NCI-H510A (cell line): ENCODE measurements around the gene NBEA.

ENCODE experiments used
- DNase-seq: peaks from one replicate; lab custom pipeline; 2025; lab: John Stamatoyannopoulos, UW

Gene NBEA

DNA sequence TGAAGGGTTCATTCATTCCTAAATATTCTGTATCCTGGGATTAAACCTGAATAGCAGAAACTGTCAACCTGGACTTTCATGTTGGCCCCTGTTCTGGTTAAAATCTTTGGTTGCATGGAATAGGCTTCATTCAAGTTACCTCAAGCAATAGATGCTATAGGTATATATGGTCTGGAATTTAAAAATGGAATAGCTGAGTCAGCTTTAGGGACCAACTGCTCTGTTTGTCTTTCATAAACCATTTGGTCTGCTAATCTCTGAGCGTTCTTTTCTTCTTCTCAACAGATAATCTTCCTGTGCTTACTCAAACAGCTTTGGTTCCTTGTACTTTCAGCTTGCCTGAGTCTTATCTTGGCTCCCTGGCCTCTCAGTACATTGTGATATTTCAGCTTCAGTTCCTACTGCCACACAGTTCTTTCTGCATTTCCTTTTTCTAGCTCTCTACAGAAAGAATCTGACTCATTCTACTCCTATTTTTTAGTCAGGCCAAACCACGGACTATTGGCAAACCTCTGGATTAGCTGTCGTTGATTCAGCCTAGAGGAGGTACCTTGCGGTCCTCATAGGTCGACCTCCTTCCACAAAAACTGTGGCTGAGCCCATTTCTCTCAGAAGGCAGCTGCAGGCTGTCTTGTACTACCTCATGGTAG, 570.3 kb downstream of the NBEA start:
- DNase-seq = no peak

DNA sequence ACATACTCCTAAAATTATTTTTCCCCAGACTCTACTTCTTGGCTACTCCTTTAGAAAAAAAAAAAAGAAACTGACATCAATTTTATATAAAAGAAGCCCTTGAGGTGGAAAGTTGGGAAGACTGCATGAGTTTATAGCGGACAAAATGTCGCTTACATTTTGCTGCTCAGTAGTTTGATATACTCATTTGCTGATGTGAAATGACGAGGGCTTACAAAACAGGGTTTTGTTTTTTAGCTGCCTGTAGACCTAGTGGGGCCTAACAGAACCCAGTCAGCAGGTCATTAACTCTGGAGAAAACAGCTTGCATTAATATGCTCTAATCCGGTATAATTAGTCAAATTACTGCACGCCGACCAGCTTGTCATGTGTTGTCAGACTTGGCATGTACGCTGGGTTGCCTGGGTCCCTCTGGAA, 572.0 kb downstream of the NBEA start:
- DNase-seq = no peak

DNA sequence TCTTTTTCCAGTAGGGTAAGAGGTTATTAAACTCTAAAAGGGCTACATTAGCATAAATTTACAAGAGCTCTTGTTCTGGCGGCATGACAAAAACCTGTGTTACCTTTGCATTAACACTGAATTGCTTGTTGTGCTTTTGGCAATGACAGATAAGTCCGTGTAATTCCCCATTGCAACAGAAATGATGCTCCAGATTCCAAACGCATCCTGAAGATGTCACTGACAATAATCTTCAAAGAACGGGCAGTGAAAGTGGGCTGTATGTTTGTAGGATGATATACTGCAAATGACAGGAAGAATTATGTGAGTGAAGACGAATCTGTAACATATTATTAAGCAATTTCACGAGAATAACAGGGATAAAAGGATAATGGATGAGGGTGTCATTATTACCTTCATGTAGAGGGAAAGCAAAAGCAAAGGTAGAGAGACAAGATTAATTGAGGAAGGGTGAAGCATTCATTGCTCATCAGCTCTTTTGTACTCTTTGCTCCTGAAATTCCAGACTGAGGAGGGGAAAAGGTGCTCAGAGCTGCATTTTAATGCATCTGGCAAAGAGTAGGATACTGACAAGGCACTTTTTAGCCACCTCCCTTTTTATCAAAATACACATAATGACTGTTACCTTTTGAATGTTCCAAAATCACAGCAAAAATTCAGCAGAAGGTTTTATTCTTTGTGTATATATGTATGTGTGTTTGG, 572.9 kb downstream of the NBEA start:
- DNase-seq = no peak

DNA sequence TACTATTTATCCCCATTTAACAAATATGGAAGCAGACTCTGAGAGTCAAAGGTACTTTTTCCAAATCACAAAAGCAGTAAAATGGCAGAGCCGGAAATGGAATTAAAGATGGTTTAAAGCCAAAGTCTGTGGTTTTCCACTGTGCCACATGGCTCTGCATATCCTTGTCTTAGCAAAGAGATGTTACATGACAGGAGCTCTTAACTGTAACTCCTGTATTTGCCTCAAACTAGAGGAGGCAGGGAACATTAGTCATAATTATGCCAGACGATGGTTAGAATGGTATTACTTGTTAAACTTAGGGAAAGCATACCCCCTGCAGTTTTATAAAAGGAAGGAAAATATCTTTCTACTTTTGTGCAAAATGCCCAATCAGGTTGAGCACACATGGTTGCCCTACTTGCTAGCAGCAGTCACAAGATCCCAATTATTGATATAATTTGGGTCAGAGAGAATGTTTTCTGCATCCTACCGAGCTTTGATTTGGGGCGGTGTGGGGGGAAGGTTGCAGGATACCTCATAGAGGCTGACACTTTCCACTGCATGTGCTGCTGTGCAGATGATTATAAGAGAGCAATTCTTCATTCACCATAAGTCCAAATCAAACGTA, 576.4 kb downstream of the NBEA start:
- DNase-seq = no peak

DNA sequence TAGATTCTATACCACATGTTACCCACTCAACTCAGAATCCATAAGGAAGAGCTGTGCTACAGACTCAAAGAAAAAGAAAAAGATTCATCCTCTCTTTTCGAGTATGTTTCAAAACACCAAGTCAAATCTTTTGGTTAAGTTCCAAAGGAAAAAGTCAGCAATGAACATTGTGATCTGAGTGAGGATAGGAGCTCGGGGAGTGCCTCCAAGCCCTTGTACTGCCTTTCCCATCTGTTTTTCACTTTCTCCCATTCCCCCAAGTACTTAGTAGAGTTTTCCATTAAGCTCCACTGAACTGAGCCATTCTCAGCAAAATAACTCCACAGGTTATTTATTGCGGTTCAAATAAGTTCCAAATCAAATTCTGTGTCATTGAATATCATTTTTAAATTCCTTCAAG, 582.1 kb downstream of the NBEA start:
- DNase-seq = no peak

DNA sequence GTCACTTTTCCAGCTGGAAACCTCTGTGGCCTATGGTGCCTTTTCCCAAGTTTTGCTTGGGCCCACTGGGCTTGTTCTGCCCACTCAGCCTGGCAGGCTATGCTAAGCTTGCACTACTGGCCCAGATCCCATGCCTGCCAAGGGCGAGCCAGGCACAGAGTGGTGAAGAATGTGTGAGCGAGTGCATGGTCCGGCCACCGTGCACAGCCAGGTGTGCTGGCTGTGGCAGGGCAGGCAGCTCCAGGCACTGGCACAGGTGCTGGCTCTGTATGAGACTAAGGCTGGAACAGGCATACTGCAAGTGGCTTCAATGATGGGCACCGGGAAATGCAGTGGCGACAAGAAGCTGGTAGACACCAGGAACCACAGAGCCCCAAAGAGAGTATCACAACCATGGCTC, 584.5 kb downstream of the NBEA start:
- no peak for DNase-seq

DNA sequence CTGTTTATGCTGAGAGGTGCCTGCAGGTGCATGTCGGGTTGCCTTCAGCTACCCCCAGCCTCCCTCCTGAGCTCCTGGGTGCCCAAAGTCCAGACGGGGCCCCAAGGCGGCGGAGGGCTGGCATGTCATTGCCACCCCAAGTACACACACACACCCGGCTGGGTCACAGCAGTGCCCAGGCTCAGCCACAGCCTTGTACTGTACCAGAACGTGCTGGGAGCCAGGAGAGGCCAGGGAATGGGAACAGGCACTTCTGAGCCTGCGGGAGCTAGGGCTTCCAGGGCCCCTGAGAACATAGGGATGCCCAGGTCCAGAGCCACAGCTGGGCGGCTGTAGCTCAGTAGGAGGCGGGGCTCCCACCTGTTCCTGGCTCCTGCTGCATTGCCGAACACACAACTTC, 585.4 kb downstream of the NBEA start:
- DNase-seq = no peak

DNA sequence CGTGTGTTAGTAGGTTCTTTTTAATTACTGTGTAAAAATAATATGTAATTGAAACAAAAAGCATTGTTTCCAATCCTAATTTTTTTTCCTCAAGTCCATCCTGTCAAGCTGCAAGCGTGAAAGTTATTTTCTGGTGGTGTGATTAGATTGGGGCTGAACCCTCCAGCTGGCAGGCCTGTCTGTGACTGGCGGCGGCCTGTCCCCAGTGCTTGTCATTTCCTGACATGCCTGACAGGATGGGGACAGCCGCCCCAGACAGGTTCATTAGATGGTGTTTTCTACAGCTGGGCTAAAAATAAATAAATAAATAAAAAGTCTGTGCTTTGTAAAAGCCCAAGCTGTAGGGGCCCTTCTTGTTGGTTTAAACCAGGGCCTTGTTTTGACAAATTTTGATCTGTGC, 588.1 kb downstream of the NBEA start:
- DNase-seq = no peak

DNA sequence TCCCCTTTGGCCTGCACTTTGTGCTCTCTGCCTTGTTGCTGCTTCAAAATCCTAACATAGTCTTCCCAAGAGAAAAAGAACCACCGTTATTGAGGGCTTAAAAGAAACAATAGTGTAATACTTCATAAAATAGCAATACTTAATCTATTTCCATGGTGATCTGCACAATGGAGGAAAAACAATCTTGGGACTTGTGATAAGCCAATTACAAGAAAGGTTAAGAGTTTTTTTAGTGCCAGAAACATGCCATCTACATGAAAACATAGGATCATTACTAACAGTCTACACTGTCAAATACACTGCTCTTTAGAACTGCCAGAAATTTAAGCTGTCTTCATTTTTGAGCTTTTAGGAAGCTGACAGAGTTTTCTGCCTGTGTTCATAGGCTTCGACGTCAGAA, 588.5 kb downstream of the NBEA start:
- no peak for DNase-seq

DNA sequence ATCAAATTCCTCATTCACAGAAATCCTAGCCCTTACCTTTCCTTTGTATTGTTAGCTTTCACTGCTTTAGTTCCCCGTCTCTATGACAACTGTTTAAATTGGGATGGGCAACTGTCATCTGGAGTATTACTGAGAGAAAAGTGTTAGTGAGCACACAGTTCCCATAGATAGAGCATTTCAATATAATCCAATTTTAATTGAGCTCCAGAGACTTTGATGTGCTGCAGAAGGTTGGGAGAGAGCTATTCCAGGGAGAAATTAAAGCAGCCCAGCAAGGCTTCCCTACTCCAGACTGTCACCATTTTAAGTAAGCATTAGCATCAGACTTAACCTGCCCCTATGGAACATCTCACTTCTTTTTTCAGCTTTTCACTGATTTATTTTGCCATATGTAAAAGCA, 589.5 kb downstream of the NBEA start:
- no peak for DNase-seq

DNA sequence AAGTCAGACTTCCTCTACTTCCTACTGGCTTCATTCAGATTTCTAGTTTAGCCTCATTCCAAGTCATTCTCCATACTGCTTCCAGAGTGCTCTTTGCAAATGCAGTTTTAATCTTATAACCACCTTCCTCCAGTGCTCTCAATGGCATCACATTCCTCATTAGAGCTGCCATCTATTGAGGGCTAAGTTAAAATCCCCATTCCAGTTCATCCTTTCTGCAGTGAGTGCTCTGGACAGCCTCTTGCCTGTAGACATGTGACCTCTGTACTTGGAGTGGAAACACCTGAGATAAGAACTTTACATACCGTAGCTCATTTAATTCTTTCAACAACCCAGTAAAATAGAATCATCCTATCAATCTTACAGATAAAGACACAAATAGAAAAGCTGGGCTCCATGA, 592.3 kb downstream of the NBEA start:
- DNase-seq = no peak

DNA sequence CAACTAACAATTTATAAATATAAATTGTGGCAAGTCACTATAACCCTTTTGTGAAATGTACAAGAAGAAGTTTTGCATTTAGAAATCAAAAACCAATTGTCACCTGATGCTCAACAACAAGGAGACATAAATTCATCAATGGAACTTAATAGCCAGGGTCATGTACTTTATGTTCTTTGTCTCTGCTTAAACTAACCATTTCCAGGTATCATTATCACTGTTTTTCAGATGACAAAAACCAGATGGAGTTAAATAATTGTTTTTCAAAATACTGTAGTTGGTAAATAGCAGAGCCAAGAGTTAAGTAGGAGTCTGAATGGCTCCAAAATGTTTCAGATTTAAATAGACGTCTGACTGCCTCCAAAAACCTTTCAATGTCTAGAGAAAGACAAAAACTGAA, 606.7 kb downstream of the NBEA start:
- no peak for DNase-seq

DNA sequence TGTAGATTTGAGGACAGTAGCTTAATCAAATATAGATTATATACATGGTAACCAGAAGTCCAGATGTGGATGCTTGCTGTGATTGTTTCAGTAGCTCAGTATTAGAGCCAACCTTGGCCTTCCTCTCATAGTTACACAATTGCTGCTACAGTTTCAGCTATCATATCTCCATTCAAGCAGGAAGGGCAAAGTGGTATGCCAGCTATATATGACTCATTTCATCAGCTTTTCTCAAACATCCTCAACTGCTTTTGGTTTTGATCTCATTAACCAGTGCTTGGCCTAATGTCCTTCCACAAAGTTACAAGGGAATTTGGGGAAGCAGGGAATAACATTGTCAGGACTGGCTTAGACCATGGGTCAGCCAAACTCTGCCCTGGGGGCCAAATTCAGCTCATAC, 607.4 kb downstream of the NBEA start:
- DNase-seq = no peak

DNA sequence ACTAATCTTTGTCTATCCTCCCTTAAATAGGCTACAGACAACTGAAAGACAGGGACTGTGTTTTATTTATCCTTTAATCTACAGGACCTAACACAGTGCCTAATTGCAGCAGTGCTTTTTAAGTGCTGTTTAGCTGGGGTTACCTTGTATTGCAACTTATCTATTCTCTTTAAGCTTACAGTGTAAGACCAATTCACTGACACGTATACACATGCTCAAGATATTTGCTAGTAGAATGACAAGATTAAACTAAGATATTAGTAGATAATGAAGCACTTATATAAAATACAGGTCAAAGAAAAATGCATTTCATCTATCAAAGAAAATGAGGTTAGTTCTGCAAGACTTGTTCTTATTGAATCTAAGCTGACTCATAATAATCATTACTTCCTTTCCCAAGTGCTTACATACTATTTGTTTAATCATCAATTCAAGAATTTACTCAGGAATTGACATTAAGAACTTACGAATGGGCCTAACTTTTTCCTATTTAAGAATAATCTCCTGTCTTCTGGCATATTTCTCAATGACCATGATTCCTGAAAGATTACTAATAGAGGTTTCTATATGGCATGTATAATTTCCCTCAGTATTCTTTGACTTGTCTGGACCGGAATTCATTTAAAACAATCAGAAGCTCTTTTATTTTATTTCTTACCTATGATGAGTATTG, 610.2 kb downstream of the NBEA start:
- no peak for DNase-seq

DNA sequence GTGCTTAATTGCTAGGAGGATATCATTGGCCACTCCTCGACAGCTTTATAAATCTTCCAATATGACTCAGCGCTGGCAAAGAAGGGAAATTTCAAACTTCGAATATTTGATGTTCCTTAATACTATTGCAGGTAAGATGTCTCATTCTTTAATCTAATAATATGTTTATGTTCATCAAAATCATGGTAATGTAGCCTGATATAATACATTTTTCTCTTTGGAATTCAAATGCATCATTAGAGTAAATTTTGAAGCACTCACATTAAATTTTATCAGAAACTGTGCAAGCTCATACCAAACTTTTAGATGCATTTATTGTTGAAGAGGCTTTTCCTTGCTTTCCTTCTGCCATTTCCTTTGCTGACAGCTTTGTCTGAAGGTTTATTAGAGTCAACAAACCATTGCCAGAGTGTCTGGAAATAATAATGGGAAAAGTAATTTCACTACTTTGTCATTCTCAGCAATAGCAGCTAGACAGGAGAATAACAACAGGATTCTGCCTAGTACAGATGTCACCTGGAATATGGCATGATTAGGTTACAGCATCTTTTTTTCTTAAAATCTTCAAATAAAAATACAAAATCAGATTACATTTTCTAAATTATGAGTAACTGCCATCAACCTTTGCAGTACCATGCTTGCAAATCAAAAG, 613.0 kb downstream of the NBEA start:
- no peak for DNase-seq

DNA sequence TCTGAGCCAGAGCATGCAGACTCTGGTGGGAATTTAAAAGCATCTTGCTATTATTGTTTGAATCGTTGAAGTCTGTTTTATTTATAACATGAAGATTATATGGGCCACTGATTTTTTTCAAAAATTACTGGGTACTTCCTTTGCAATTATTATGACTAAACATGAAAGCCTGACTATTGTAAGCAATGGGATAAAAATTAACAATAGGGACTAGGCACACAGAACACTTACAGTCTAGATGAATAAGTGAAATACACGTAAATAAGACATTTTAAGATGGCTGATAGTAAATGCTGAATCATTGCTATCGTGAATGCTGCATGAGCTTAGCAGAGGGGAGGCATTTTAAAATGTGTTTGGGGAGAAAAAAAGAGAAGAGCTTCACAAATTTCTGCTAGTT, 615.4 kb downstream of the NBEA start:
- DNase-seq = no peak

DNA sequence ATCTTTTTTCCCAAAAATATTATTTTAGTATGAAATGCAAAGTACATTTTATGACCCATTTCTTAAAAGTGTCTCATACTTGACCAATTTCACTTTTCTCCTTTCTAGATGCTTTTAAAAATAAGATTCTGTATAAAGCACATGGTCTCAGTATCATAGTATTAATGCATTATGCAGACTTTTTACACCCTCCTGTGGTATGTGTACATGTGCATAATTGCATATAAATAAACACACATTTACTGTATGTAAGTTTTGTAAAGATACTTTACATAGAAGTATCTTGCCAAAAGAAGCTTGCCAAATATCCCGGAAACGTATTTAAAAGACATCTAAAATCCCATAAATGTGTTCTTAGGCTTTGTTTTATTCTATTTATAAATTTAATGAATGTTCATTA, 619.5 kb downstream of the NBEA start:
- no peak for DNase-seq

DNA sequence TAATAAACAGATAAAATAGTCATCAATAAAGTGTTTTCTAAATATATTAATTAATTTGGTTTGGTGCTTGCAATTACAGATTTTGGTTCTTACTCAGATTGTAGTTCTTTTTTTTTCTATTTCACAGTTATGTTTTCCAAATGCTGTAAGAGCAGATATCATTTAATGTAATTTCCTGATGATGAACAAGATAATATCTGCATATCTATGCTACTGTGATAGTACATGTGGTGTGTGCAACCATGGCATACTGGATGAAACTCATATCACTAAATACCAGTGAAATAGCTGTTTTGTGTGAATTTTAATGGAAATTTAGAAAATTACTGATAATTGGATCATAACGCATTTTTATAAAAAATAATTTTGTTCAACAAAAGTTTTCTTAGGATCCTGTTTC, 623.2 kb downstream of the NBEA start:
- no peak for DNase-seq

DNA sequence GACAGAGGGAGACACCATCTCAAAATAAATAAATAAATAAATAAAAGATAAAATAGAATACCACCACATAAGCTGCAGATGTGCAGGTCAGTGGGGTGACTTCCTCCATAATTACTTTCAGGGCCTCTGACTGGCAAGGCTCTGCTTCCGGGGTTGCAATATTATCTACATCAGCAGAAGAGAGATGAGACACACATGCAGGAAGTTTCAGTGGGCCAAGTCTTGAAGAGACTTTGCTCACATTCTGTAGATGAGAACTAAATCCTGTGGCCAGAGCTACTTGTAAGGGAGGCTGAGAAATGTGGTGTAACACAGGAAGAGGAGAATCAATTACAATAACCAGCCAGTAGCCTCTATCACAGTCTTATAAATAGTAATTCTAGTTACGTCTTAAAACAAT, 624.3 kb downstream of the NBEA start:
- DNase-seq = no peak

DNA sequence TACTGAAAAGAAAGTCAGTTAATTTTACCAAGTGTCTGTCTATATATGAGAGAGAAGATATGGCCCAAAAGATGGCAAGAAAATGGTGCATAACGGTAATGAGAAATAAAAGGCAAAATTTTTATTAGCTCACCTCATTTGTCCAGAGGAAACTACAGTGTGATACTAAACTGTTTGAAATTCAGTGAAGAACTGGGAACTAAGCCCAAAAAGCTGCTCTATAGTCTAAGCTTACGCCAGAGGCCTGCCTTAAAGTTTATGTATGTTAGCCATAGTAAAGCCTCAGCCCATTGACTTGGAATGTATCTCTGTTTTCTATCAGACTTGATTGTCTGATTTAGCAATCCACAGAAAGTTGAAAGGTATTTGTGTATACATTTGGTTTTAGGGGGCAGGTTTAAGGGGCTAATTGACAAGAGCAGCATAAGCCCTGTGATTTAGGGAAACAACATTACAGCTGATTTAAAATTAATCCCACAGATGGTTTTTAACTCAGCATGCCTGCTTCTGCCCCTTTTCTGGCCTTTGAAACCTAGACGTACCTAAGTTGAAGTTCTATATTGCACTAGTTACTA, 625.4 kb downstream of the NBEA start:
- DNase-seq = no peak

DNA sequence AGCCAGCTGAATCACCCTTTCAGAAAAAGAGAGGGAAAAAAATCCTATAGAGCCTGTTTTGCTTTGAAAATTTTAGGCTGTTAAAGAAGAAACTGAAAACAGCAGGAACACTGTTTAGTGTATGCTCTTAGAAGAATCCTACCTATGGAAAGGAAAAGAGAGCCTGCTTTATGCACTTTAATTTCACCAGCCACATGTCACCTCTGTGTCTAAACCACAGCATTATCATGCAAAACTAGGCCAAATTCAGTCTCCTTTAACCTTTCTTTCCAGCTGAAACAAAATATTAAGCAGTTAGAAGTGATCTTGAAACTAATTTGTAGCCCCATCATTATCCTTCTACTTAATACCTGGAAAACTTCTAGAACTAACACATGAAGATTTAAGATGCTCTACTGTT, 631.6 kb downstream of the NBEA start:
- no peak for DNase-seq

DNA sequence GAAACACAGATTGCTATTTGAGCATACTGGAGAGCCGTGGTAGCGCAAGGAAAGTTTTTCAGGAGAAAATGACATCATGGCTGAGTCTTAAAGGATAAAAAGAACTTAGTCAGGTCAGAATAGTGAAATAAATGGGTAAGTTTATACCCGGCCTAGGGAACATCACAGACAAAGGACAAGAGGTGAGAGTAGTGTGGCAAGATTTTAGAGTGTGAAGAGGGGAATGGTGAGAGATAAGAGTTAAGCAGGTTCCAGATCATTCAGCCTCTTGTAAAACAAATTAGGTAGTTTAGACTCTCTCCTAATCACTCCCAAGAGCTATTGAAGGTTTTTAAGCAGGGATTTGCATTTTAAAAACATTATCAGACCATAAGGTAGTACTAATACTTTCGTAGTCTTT, 650.4 kb downstream of the NBEA start:
- DNase-seq = no peak
